Neural cell (in vitro differentiated cells): Measurements from ENCODE around the gene TNS3. TPM values are rescaled to one million over a fixed set of nuclear protein-coding genes. Genes with fewer than 3 reads are reported as not detected.

Source experiments
- H2AFZ ChIP-seq: fragments of 200-600, 300-800 bp; sonication (generic), shearing (Covaris generic); 2 replicates; pipeline ENCODE4 v1.6.0; 2014; ENCODE audit warnings: low read depth, mild to moderate bottlenecking, antibody characterized with exemption, low read length, moderate library complexity
- H3F3A ChIP-seq: fragments of 200-600 bp; shearing (Covaris generic); 2 replicates; pipeline ENCODE4 v1.6.1; 2016; ENCODE audit warnings: mild to moderate bottlenecking, moderate library complexity, mixed read lengths, antibody characterized with exemption, low read length; ENCODE audit not compliant: insufficient read depth, poor library complexity, severe bottlenecking
- H3K27ac ChIP-seq: fragments of 200-600, 300-800 bp; sonication (generic), shearing (Covaris generic); 2 replicates; pipeline ENCODE4 v1.5.1; 2014; ENCODE audit warnings: mild to moderate bottlenecking, low read length, moderate library complexity
- H3K27me3 ChIP-seq: fragments of 300-800, 200-600 bp; sonication (generic), shearing (Covaris generic); 2 replicates; pipeline ENCODE4 v1.6.0; 2014; ENCODE audit warnings: mild to moderate bottlenecking, low read depth, low read length, moderate library complexity; ENCODE audit not compliant: insufficient read depth
- H3K36me3 ChIP-seq: fragments of 300-800, 200-600 bp; sonication (generic), shearing (Covaris generic); 2 replicates; pipeline ENCODE4 v1.5.1; 2014; ENCODE audit warnings: mild to moderate bottlenecking, antibody characterized with exemption, low read length, moderate library complexity; ENCODE audit not compliant: insufficient read depth
- H3K4me2 ChIP-seq: fragments of 300-800, 200-600 bp; sonication (generic), shearing (Covaris generic); 2 replicates; pipeline ENCODE4 v1.6.0; 2014; ENCODE audit warnings: mild to moderate bottlenecking, low read length
- H3K4me3 ChIP-seq: fragments of 300-800, 200-600 bp; sonication (generic), shearing (Covaris generic); 2 replicates; pipeline ENCODE4 v1.5.1; 2014; ENCODE audit warnings: mild to moderate bottlenecking, low read length, moderate library complexity
- H3K79me2 ChIP-seq: fragments of 200-600 bp; shearing (Covaris generic); replicated peaks from 2 replicates; pipeline ENCODE4 v1.6.0; 2014; ENCODE audit warnings: mild to moderate bottlenecking, low read length, moderate library complexity; ENCODE audit not compliant: insufficient read depth
- H3K9ac ChIP-seq: fragments of 300-800, 200-600 bp; sonication (generic), shearing (Covaris generic); 2 replicates; pipeline ENCODE4 v1.6.1; 2016; ENCODE audit warnings: mild to moderate bottlenecking, low read length, mixed read lengths
- H3K9me2 ChIP-seq: fragments of 200-600 bp; shearing (Covaris generic); 2 replicates; pipeline ENCODE4 v1.6.1; 2016; ENCODE audit warnings: mild to moderate bottlenecking, low read length, mixed read lengths; ENCODE audit not compliant: insufficient read depth
- H3K9me3 ChIP-seq: fragments of 200-600, 300-800 bp; sonication (generic), shearing (Covaris generic); 2 replicates; pipeline ENCODE4 v1.6.1; 2016; ENCODE audit warnings: mild to moderate bottlenecking, mixed run types, low read length, moderate library complexity, mixed read lengths
- H4K20me1 ChIP-seq: fragments of 200-600 bp; shearing (Covaris generic); 2 replicates; pipeline ENCODE4 v1.6.1; 2016; ENCODE audit warnings: mild to moderate bottlenecking, mixed run types; ENCODE audit not compliant: insufficient read depth
- EP300 ChIP-seq: fragments of 450-650 bp; conservative IDR thresholded peaks from 2 replicates; pipeline ENCODE4 v1.6.1; 2014; ENCODE audit warnings: antibody characterized with exemption, mild to moderate bottlenecking, moderate library complexity; ENCODE audit not compliant: poor library complexity, severe bottlenecking
- EZH2 ChIP-seq: fragments of 200-600, 300-800 bp; shearing (Covaris generic), sonication (generic); IDR thresholded peaks from 2 replicates; pipeline ENCODE4 v1.6.1; 2014; ENCODE audit warnings: antibody characterized with exemption, low read length, borderline replicate concordance, mild to moderate bottlenecking; ENCODE audit not compliant: insufficient read depth, poor library complexity, severe bottlenecking
- MXI1 ChIP-seq: fragments of 450-650 bp; conservative IDR thresholded peaks from 2 replicates; pipeline ENCODE4 v1.6.1; 2014; ENCODE audit warnings: antibody characterized with exemption, mild to moderate bottlenecking; ENCODE audit not compliant: poor library complexity, severe bottlenecking
- POLR2AphosphoS5 ChIP-seq: IDR thresholded peaks from 2 replicates; pipeline ENCODE4 v1.6.1; 2012
- RAD21 ChIP-seq: fragments of 450-650 bp; conservative IDR thresholded peaks from 2 replicates; pipeline ENCODE4 v1.6.1; 2014; ENCODE audit warnings: antibody characterized with exemption, mild to moderate bottlenecking, moderate library complexity
- REST ChIP-seq: IDR thresholded peaks from 2 replicates; pipeline ENCODE4 v1.6.1; 2012; ENCODE audit warnings: borderline replicate concordance
- SMC3 ChIP-seq: fragments of 450-650 bp; conservative IDR thresholded peaks from 2 replicates; pipeline ENCODE4 v1.6.1; 2014; ENCODE audit warnings: antibody characterized with exemption, mild to moderate bottlenecking, moderate library complexity; ENCODE audit not compliant: poor library complexity
- TAF1 ChIP-seq: IDR thresholded peaks from 2 replicates; pipeline ENCODE4 v1.6.1; 2012; ENCODE audit warnings: low read depth
- polyA plus RNA-seq: library from polyadenylated mRNA; depleted of rRNA; stranded (reverse); fragments of >200 nt; gene quantifications from 2 replicates; pipeline ENCODE4 v1.2.3, GENCODE V29; 2014
- TF ChIP-seq, protein P1 (sequence below): fragments of 450-650 bp; IDR thresholded peaks from 2 replicates; pipeline ENCODE4 v1.5.1; 2014; ENCODE audit warnings: antibody characterized with exemption, mild to moderate bottlenecking, moderate library complexity; ENCODE audit not compliant: poor library complexity, severe bottlenecking

TNS3 gene
- polyA plus RNA-seq, 1 donor from 2014 or later: 0.58 TPM

DNA sequence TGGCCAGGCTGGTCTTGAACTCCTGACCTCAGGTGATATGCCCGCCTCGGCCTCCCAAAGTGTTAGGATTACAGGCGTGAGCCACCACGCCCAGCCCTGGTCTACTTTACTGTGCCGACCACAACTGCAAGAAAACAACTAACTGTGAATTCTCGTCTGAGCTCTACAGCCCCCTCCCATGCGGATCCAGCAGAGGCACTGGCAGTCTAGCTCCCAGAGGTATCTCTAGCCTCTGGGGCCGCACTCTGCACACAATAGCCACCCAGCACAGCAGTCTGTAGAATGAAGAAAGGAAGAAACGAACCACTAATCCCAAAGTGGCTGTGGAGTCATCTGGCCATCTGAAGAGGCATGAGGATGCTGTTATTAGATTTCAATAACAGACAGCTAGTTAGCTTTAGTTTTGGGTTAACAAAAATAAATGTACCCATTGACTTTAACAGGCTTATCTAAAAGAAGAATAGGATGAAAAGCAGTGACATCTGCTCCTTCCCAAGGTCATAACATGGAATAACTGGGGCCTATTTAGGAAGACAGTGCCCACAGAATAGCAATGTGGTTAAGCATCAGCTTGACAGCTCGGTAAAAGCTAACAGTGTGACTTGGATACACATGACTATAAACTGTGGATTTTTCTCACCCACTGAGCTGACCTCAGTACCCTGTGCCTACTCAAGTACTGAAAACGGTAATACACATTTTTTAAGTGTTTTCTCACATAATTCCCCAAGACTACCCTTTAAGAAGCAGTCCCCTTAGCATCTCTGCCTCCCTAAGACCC lies 131.9 kb downstream of the TNS3 start:
- H3K36me3 ChIP-seq: no peaks in the 10 kb centered on the region
- no peaks in the 10 kb centered on the region for H3K79me2 ChIP-seq
- no peak overlapping the region for H2AFZ ChIP-seq
- no peaks in the 10 kb centered on the region for H3K27me3 ChIP-seq
- no peaks in the 10 kb centered on the region for H3K9me3 ChIP-seq
- no peak overlapping the region for H3K27ac ChIP-seq
- H3K9ac ChIP-seq: no peak overlapping the region
- H3F3A ChIP-seq: no peaks in the 10 kb centered on the region
- TF ChIP-seq, protein P1, sequence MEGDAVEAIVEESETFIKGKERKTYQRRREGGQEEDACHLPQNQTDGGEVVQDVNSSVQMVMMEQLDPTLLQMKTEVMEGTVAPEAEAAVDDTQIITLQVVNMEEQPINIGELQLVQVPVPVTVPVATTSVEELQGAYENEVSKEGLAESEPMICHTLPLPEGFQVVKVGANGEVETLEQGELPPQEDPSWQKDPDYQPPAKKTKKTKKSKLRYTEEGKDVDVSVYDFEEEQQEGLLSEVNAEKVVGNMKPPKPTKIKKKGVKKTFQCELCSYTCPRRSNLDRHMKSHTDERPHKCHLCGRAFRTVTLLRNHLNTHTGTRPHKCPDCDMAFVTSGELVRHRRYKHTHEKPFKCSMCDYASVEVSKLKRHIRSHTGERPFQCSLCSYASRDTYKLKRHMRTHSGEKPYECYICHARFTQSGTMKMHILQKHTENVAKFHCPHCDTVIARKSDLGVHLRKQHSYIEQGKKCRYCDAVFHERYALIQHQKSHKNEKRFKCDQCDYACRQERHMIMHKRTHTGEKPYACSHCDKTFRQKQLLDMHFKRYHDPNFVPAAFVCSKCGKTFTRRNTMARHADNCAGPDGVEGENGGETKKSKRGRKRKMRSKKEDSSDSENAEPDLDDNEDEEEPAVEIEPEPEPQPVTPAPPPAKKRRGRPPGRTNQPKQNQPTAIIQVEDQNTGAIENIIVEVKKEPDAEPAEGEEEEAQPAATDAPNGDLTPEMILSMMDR: no peak
- TF ChIP-seq REST (no peak), EP300 (no peak), POLR2AphosphoS5 (no peak), RAD21 (no peak), SMC3 (no peak), EZH2 (no peak), MXI1 (no peak), TAF1 (no peak)
- no peaks in the 10 kb centered on the region for H3K9me2 ChIP-seq
- no peak overlapping the region for H3K4me3 ChIP-seq
- H4K20me1 ChIP-seq: no peaks in the 10 kb centered on the region
- no peak overlapping the region for H3K4me2 ChIP-seq

DNA sequence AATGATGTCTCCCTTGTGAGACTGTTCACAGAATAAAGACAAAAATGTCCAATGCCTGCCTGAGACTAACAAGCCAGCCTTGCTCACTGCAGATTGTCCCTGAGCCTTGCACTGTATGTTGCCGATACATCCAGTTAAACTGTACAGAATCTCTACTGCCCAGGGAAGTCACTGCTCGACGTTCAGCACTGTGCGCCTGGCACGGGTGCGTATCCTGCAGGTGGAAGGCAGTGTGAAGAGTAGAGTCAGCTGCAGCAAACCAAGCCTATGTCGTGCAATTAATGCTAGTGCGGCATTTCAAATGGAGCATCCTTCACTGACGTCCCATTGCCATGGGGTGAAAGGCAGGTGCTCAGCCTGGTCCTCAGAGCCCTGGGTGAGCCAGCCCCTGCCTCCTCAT lies 132.9 kb downstream of the TNS3 start:
- no peak overlapping the region for H3K9ac ChIP-seq
- no peaks in the 10 kb centered on the region for H4K20me1 ChIP-seq
- H3F3A ChIP-seq: no peaks in the 10 kb centered on the region
- H3K27ac ChIP-seq: no peak overlapping the region
- H3K4me3 ChIP-seq: no peak overlapping the region
- no peaks in the 10 kb centered on the region for H3K9me2 ChIP-seq
- H3K36me3 ChIP-seq: no peaks in the 10 kb centered on the region
- H3K79me2 ChIP-seq: no peaks in the 10 kb centered on the region
- no peak overlapping the region for H2AFZ ChIP-seq
- TF ChIP-seq TAF1: no peak
- no peak for TF ChIP-seq RAD21
- TF ChIP-seq MXI1: no peak
- TF ChIP-seq SMC3: no peak
- TF ChIP-seq, protein P1: no peak
- TF ChIP-seq EP300: no peak
- no peak for TF ChIP-seq EZH2
- TF ChIP-seq POLR2AphosphoS5: no peak
- TF ChIP-seq REST: no peak
- H3K4me2 ChIP-seq: no peak overlapping the region
- no peaks in the 10 kb centered on the region for H3K27me3 ChIP-seq
- H3K9me3 ChIP-seq: no peaks in the 10 kb centered on the region
